Keratinocyte (primary cell): ENCODE results near the gene SPDYE4.

Source experiments
- EZH2 ChIP-seq: IDR thresholded peaks from one replicate; pipeline ENCODE4 v1.6.1; 2012; ENCODE audit warnings: inconsistent platforms, mild to moderate bottlenecking, low read length, moderate library complexity
- TF ChIP-seq, protein P1 (sequence below), 3 experiments: IDR thresholded peaks in 1 of 3; conservative IDR thresholded peaks in 1 of 3; optimal IDR thresholded peaks in 1 of 3; 2 replicates in 2 of 3; 3 replicates in 1 of 3; pipeline versions ENCODE3 to v1.5.1; 2011; ENCODE audit warnings: low read length in 3 of 3, mild to moderate bottlenecking in 3 of 3, moderate library complexity in 2 of 3, control low read depth in 1 of 3, inconsistent platforms in 1 of 3; ENCODE audit not compliant: insufficient read depth in 2 of 3; ENCODE audit errors: extremely low read depth in 1 of 3

DNA sequence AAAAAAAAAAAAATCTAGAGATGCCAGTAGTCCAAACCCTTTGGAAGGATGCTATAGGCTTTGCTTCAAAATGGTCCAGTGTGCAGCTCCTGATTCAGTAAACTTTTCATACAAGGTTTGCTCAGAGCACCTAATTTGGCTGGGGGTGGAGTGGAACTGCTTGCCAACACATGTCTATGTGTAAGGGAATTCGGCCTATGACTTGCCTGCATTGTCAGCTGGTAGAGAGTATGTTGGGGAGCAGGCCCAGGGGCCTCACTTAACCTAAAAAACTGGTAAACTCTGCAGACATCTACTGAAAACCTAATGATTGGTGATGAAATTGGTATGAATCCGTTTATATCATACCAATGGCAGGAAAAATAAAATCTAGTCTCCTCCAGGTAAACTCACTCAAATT, 42.3 kb upstream of the SPDYE4 start:
- TF ChIP-seq EZH2 = no peak
- TF ChIP-seq, protein P1, sequence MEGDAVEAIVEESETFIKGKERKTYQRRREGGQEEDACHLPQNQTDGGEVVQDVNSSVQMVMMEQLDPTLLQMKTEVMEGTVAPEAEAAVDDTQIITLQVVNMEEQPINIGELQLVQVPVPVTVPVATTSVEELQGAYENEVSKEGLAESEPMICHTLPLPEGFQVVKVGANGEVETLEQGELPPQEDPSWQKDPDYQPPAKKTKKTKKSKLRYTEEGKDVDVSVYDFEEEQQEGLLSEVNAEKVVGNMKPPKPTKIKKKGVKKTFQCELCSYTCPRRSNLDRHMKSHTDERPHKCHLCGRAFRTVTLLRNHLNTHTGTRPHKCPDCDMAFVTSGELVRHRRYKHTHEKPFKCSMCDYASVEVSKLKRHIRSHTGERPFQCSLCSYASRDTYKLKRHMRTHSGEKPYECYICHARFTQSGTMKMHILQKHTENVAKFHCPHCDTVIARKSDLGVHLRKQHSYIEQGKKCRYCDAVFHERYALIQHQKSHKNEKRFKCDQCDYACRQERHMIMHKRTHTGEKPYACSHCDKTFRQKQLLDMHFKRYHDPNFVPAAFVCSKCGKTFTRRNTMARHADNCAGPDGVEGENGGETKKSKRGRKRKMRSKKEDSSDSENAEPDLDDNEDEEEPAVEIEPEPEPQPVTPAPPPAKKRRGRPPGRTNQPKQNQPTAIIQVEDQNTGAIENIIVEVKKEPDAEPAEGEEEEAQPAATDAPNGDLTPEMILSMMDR (optimal IDR thresholded peaks at IDR 0.05 in 1 of 3, IDR thresholded peaks at IDR 0.05 in 1 of 3, conservative IDR thresholded peaks at IDR 0.05 in 1 of 3; ENCODE audit: extremely low read depth in 1 of 3, insufficient read depth in 2 of 3, low read length in 3 of 3) = no peak
